H1 (cell line): ENCODE results near the gene TUT1. TPM values are rescaled to one million over a fixed set of nuclear protein-coding genes. Genes with fewer than 3 reads are reported as not detected.

Experiments
- CTCF ChIA-PET: fragments of 300-600 bp; sonication (Branson Sonifier 250); formaldehyde crosslinking; loops from one replicate; lab custom pipeline; 2021; ENCODE audit not compliant: partially characterized antibody; lab: Charles Lee
- POLR2A ChIA-PET: fragments of 300-600 bp; sonication (Branson Sonifier 250); formaldehyde crosslinking; loops from one replicate; lab custom pipeline; 2021; ENCODE audit warnings: inconsistent platforms; ENCODE audit not compliant: partially characterized antibody; lab: Charles Lee
- DNase-seq, 2 experiments: peaks; one replicate each; pipeline versions ENCODE4 v3.0.0 to v3.0.0-alpha.2; 2010 to 2022; ENCODE audit warnings: low spot score in 2 of 2, low read depth in 1 of 2, mixed read lengths in 1 of 2
- FAIRE-seq: peaks from 2 replicates; lab custom pipeline; 2011; peaks lifted over from hg19 to GRCh38; lab: Jason Lieb, UNC
- H2AFZ ChIP-seq: 2 replicates; pipeline ENCODE4 v1.8.1; 2012; ENCODE audit warnings: low read length, inconsistent platforms
- H2AK5ac ChIP-seq: 2 replicates; pipeline ENCODE4 v1.6.1; 2013; ENCODE audit warnings: low read depth, low read length
- H2BK120ac ChIP-seq: replicated peaks from 2 replicates; pipeline ENCODE3; 2013; ENCODE audit warnings: low read depth, low read length, inconsistent platforms
- H2BK12ac ChIP-seq: 2 replicates; pipeline ENCODE4 v1.6.1; 2013; ENCODE audit warnings: low read depth, low read length
- H2BK15ac ChIP-seq: 2 replicates; pipeline ENCODE4 v1.6.1; 2013; ENCODE audit warnings: low read length
- H2BK20ac ChIP-seq: 2 replicates; pipeline ENCODE4 v1.6.1; 2013; ENCODE audit warnings: low read length
- H2BK5ac ChIP-seq: 2 replicates; pipeline ENCODE4 v1.6.1; 2013; ENCODE audit warnings: low read depth, low read length
- H3K14ac ChIP-seq: 2 replicates; pipeline ENCODE4 v1.6.1; 2013; ENCODE audit warnings: inconsistent platforms; ENCODE audit not compliant: insufficient read length
- H3K18ac ChIP-seq: 2 replicates; pipeline ENCODE4 v1.6.1; 2013; ENCODE audit warnings: low read length; ENCODE audit errors: extremely low read depth
- H3K23ac ChIP-seq: 2 replicates; pipeline ENCODE4 v1.6.1; 2013; ENCODE audit warnings: inconsistent platforms; ENCODE audit not compliant: insufficient read length
- H3K23me2 ChIP-seq: 2 replicates; pipeline ENCODE4 v1.6.1; 2013; ENCODE audit warnings: low read depth, low read length
- H3K27ac ChIP-seq: 2 replicates; pipeline ENCODE4 v1.6.1; 2011; ENCODE audit warnings: low read depth, low read length, inconsistent platforms
- H3K27me3 ChIP-seq, 4 experiments: replicated peaks in 1 of 4; 1 replicate in 1 of 4; 2 replicates in 3 of 4; pipeline versions ENCODE4 v1.6.1 to v1.8.1; 2011 to 2013; ENCODE audit warnings: low read length in 3 of 4, mild to moderate bottlenecking in 3 of 4, inconsistent platforms in 2 of 4, mixed read lengths in 2 of 4, moderate library complexity in 1 of 4; ENCODE audit not compliant: control insufficient read depth in 3 of 4, insufficient read depth in 3 of 4; ENCODE audit errors: extremely low read depth in 1 of 4
- H3K36me3 ChIP-seq, 4 experiments: 2 replicates each; pipeline versions ENCODE4 v1.6.1 to v1.8.1; 2011 to 2013; ENCODE audit warnings: mild to moderate bottlenecking in 4 of 4, low read length in 3 of 4, moderate library complexity in 2 of 4, control low read depth in 1 of 4, inconsistent platforms in 1 of 4; ENCODE audit not compliant: insufficient read depth in 4 of 4, control insufficient read depth in 2 of 4
- H3K4ac ChIP-seq: replicated peaks from 2 replicates; pipeline ENCODE3; 2013; ENCODE audit warnings: low read length, low read depth, mixed read lengths, inconsistent platforms; ENCODE audit not compliant: insufficient read length
- H3K4me1 ChIP-seq, 4 experiments: replicated peaks in 1 of 4; 1 replicate in 1 of 4; 2 replicates in 3 of 4; pipeline versions ENCODE4 v1.6.1 to v1.8.1; 2011 to 2013; ENCODE audit warnings: low read length in 3 of 4, inconsistent platforms in 2 of 4, mixed read lengths in 1 of 4; ENCODE audit not compliant: insufficient read depth in 4 of 4, control insufficient read depth in 3 of 4
- H3K4me2 ChIP-seq, 2 experiments: 2 replicates each; pipeline versions ENCODE4 v1.6.1 to v1.8.1; 2011 to 2013; ENCODE audit warnings: low read depth in 2 of 2, low read length in 2 of 2, control low read depth in 1 of 2, inconsistent platforms in 1 of 2, mild to moderate bottlenecking in 1 of 2; ENCODE audit not compliant: insufficient read depth in 1 of 2
- H3K4me3 ChIP-seq, 4 experiments: fragments of 200-600, 300-600 bp in 1 of 4; sonication (generic), shearing (Covaris generic), sonication (Bioruptor Twin) in 1 of 4; 2 replicates each; pipeline versions ENCODE4 v1.5.1 to v1.8.1; 2011 to 2016; ENCODE audit warnings: low read length in 4 of 4, low read depth in 3 of 4, control low read depth in 2 of 4, inconsistent platforms in 2 of 4, mild to moderate bottlenecking in 2 of 4, mixed read lengths in 1 of 4, moderate library complexity in 1 of 4; ENCODE audit not compliant: insufficient read depth in 2 of 4; ENCODE audit errors: extremely low read depth in 1 of 4
- H3K56ac ChIP-seq: replicated peaks from 2 replicates; pipeline ENCODE3; 2013; ENCODE audit warnings: low read depth, mild to moderate bottlenecking, mixed read lengths, low read length, inconsistent platforms; ENCODE audit not compliant: insufficient read length
- H3K79me1 ChIP-seq: 2 replicates; pipeline ENCODE4 v1.6.1; 2013; ENCODE audit warnings: low read depth, low read length, control low read depth
- H3K79me2 ChIP-seq, 2 experiments: 2 replicates each; pipeline versions ENCODE4 v1.6.1 to v1.8.1; 2012 to 2013; ENCODE audit warnings: low read length in 2 of 2, mild to moderate bottlenecking in 2 of 2, inconsistent platforms in 1 of 2; ENCODE audit not compliant: insufficient read depth in 2 of 2, control insufficient read depth in 1 of 2
- H3K9ac ChIP-seq, 4 experiments: replicated peaks in 1 of 4; 1 replicate in 1 of 4; 2 replicates in 3 of 4; pipeline versions ENCODE4 v1.6.1 to v1.8.1; 2011 to 2013; ENCODE audit warnings: low read depth in 3 of 4, low read length in 3 of 4, control low read depth in 2 of 4, mild to moderate bottlenecking in 2 of 4, moderate library complexity in 2 of 4, inconsistent platforms in 1 of 4; ENCODE audit errors: extremely low read depth in 1 of 4
- H3K9me3 ChIP-seq, 2 experiments: 2 replicates each; pipeline versions ENCODE4 v1.6.1 to v1.8.1; 2012 to 2013; ENCODE audit warnings: mild to moderate bottlenecking in 2 of 2, moderate library complexity in 2 of 2, control low read depth in 1 of 2, inconsistent platforms in 1 of 2, low read depth in 1 of 2, low read length in 1 of 2, mixed read lengths in 1 of 2; ENCODE audit not compliant: insufficient read depth in 2 of 2
- H4K20me1 ChIP-seq, 2 experiments: replicated peaks in 1 of 2; 2 replicates each; pipeline versions ENCODE3 to v1.8.1; 2011 to 2013; ENCODE audit warnings: inconsistent platforms in 2 of 2, low read length in 2 of 2, mild to moderate bottlenecking in 1 of 2; ENCODE audit not compliant: insufficient read depth in 2 of 2, control insufficient read depth in 1 of 2
- H4K5ac ChIP-seq: 2 replicates; pipeline ENCODE4 v1.6.1; 2013; ENCODE audit warnings: low read length, low read depth, mixed read lengths, inconsistent platforms; ENCODE audit not compliant: insufficient read length
- H4K8ac ChIP-seq: 2 replicates; pipeline ENCODE4 v1.8.0; 2013; ENCODE audit warnings: mild to moderate bottlenecking, moderate library complexity, low read length, inconsistent platforms; ENCODE audit not compliant: insufficient read depth; ENCODE audit errors: extremely low read depth
- H4K91ac ChIP-seq: replicated peaks from 2 replicates; pipeline ENCODE3; 2013; ENCODE audit warnings: low read length, mixed read lengths, inconsistent platforms; ENCODE audit not compliant: insufficient read length
- CBX8 ChIP-seq: fragments of 300-800, 300-1000 bp; sonication (generic); IDR thresholded peaks from 2 replicates; pipeline ENCODE4 v1.7.1; 2016; ENCODE audit warnings: low read depth, low read length, borderline replicate concordance
- CREB1 ChIP-seq: IDR thresholded peaks from 2 replicates; pipeline ENCODE4 v1.6.1; 2012; ENCODE audit warnings: inconsistent platforms
- CTCF ChIP-seq, 3 experiments: IDR thresholded peaks; 1 replicate in 2 of 3; 2 replicates in 1 of 3; pipeline versions ENCODE4 v1.5.1 to v1.6.1; 2011; ENCODE audit warnings: low read length in 3 of 3, mild to moderate bottlenecking in 3 of 3, inconsistent platforms in 2 of 3, low read depth in 1 of 3, moderate library complexity in 1 of 3; ENCODE audit not compliant: insufficient read depth in 1 of 3; ENCODE audit errors: control extremely low read depth in 1 of 3
- EZH2 ChIP-seq: fragments of 200-600 bp; sonication (generic); IDR thresholded peaks from 2 replicates; pipeline ENCODE4 v1.7.1; 2012; ENCODE audit warnings: low read depth, mild to moderate bottlenecking, moderate library complexity, low read length, inconsistent platforms; ENCODE audit not compliant: severe bottlenecking
- RAD21 ChIP-seq, 2 experiments: IDR thresholded peaks in 1 of 2; conservative IDR thresholded peaks in 1 of 2; 2 replicates each; pipeline ENCODE4 v1.6.1; 2011; ENCODE audit warnings: low read depth in 2 of 2, low read length in 2 of 2, improper control_type of control experiment in 1 of 2, inconsistent platforms in 1 of 2, mild to moderate bottlenecking in 1 of 2, moderate library complexity in 1 of 2
- RNF2 ChIP-seq: fragments of 200-900, 300-1000 bp; sonication (generic); IDR thresholded peaks from 2 replicates; pipeline ENCODE4 v1.7.1; 2016; ENCODE audit warnings: borderline replicate concordance, low read depth, mild to moderate bottlenecking, antibody characterized with exemption, low read length; ENCODE audit not compliant: poor library complexity, severe bottlenecking; ENCODE audit errors: missing control alignments
- TBP ChIP-seq: IDR thresholded peaks from 2 replicates; pipeline ENCODE4 v1.6.1; 2011; ENCODE audit warnings: low read depth, low read length, improper control_type of control experiment
- TEAD4 ChIP-seq: IDR thresholded peaks from 2 replicates; pipeline ENCODE4 v1.6.1; 2012; ENCODE audit warnings: low read depth, low read length, inconsistent platforms, mixed read lengths
- WGBS, 2 experiments: shearing (Covaris generic) in 1 of 2; methylation state at CpG; one replicate each; pipeline versions ENCODE4 v1.1.6 to v1.1.7; 2013 to 2015; ENCODE audit warnings: low lambda C conversion rate in 2 of 2, mixed read lengths in 2 of 2, inconsistent platforms in 1 of 2, low coverage in 1 of 2, missing lambda C conversion rate in 1 of 2; ENCODE audit not compliant: insufficient replicate concordance in 2 of 2, insufficient coverage in 1 of 2, insufficient read length in 1 of 2; ENCODE audit errors: extremely low coverage in 1 of 2, missing lambda C conversion rate in 1 of 2; 5-methylcytosine and 5-hydroxymethylcytosine counted together
- polyA plus RNA-seq, 7 experiments: library from polyadenylated mRNA; depleted of rRNA in 3 of 7; stranded (reverse) in 5 of 7; unstranded in 2 of 7; fragments of >200 nt in 5 of 7; fragments of 200-250 nt in 2 of 7; gene quantifications; 1 replicate in 5 of 7; 2 replicates in 1 of 7; 4 replicates in 1 of 7; pipeline versions ENCODE4 v1.2.1 to v1.2.3, GENCODE V29; 2011 to 2013; ENCODE audit warnings: missing spikeins in 2 of 7, mixed read lengths in 2 of 7
- total RNA-seq: library from RNA; stranded (reverse); fragmentation: NEBNext Ultra II Directional; extraction: Animal tissue kit (Norgen Biotek cat#: 25700); gene quantifications from 2 replicates; pipeline ENCODE4 v1.2.1, GENCODE V29; 2021

TUT1 gene
- total and polyA plus RNA-seq, 2 of the 8 experiments (the other 6 are each of a cell fraction or from before 2014, with no cell fraction given): 17.8 to 24.6 TPM

GRCh38 chr11:62560566-62561103, 30.7 kb downstream of the TUT1 start:
- Histone ChIP-seq H4K91ac (no peak overlapping the region), H3K27me3 (no peaks in the 10 kb centered on the region), H2BK120ac (no peak overlapping the region), H3K9me3 (no peaks in the 10 kb centered on the region), H3K4me2 (peak overlapping the region; percentile 13 to 34), H4K5ac (no peak overlapping the region), H3K9ac (no peak overlapping the region), H3K14ac (no peak overlapping the region), H3K4me3 (peak overlapping the region in 1 of 4 experiments; percentile 27; a peak in 1 of 8 replicates), H2BK5ac (no peak overlapping the region), H3K23ac (no peak overlapping the region), H3K23me2 (no peaks in the 10 kb centered on the region), H2BK12ac (peak overlapping the region; percentile 23; the same call in 1 of the 2 replicates), H2AFZ (no peak overlapping the region), H4K8ac (no peak overlapping the region), H2AK5ac (no peak overlapping the region), H3K79me1 (no peaks in the 10 kb centered on the region; the same call in 1 of the 2 replicates), H3K56ac (no peak overlapping the region), H3K36me3 (peaks cover 26 to 61% (median 42%) of the 10 kb centered on the region in 4 experiments), H2BK15ac (no peak overlapping the region), H3K79me2 (peaks cover 0 to 24% of the 10 kb centered on the region in 2 experiments; a peak in 2 of 4 replicates), H3K18ac (no peak overlapping the region; the same call in 1 of the 2 replicates), H3K4ac (no peak overlapping the region), H4K20me1 (peaks cover 17 to 38% of the 10 kb centered on the region in 2 experiments), H3K27ac (peak overlapping the region; percentile 55; the same call in 1 of the 2 replicates), H2BK20ac (no peak overlapping the region), H3K4me1 (peaks cover 19 to 35% (median 24%) of the 10 kb centered on the region in 4 experiments)
- CTCF ChIA-PET: interaction anchor here (0.6 to 10.9 kb wide), 45 partner anchors 8 to 344 kb away, joined by 3 to 161 read pairs (median 4); partner anchors contain the start of genes AHNAK, EEF1G, LRRN4CL and SCGB1A1
- peak; percentile 57 for FAIRE-seq
- POLR2A ChIA-PET: interaction anchor here (0.7 to 20.7 kb wide), 23 partner anchors 3 to 1752 kb away, joined by 3 to 336 read pairs (median 6); partner anchors contain the start of genes AHNAK, C11orf98, CSKMT and EEF1G
- DNase-seq: peak; percentile 89 to 93
- WGBS, 2 experiments: 83% methylated on average over 2 of the region's 2 CpGs; no CpG with 5 or more reads in 1 of the 2 experiments
- no peak for TF ChIP-seq CBX8
- no peak for TF ChIP-seq EZH2
- TF ChIP-seq CTCF (IDR thresholded peaks at IDR 0.05; ENCODE audit: control extremely low read depth in 1 of 3, insufficient read depth in 1 of 3, low read depth in 1 of 3, low read length in 3 of 3): peak; percentile 83 to 96 (median 86)
- TF ChIP-seq CREB1: no peak
- TF ChIP-seq TBP: peak; percentile 39; the same call in 1 of the 2 replicates
- peak; percentile 96 for TF ChIP-seq TEAD4
- no peak for TF ChIP-seq RNF2
- TF ChIP-seq RAD21 (IDR thresholded peaks at IDR 0.05 in 1 of 2, conservative IDR thresholded peaks at IDR 0.05 in 1 of 2; ENCODE audit: low read depth in 2 of 2, low read length in 2 of 2): peak; percentile 90 to 93
